OCI-LY1 (cell line): Measurements from ENCODE around the gene PRKG1.

ENCODE experiments used
- H2AFZ ChIP-seq: fragments of 200-600 bp; sonication (generic), shearing (Covaris generic); 2 replicates; pipeline ENCODE4 v1.6.0; 2014; ENCODE audit warnings: antibody characterized with exemption, mild to moderate bottlenecking, low read length
- H3F3A ChIP-seq: fragments of 200-600 bp; sonication (generic), shearing (Covaris generic); 2 replicates; pipeline ENCODE4 v1.6.0; 2014; ENCODE audit warnings: mild to moderate bottlenecking, antibody characterized with exemption, low read length, moderate library complexity; ENCODE audit not compliant: insufficient read depth
- H3K27ac ChIP-seq: fragments of 200-600 bp; sonication (generic); 2 replicates; pipeline ENCODE4 v1.5.1; 2014; ENCODE audit warnings: low read length, mixed run types, mild to moderate bottlenecking, low read depth; ENCODE audit not compliant: poor library complexity, severe bottlenecking
- H3K27me3 ChIP-seq: fragments of 200-600 bp; sonication (generic); 2 replicates; pipeline ENCODE4 v1.6.0; 2014; ENCODE audit warnings: antibody characterized with exemption, mild to moderate bottlenecking, low read length, moderate library complexity; ENCODE audit not compliant: insufficient read depth
- H3K36me3 ChIP-seq: fragments of 200-600 bp; sonication (generic); 2 replicates; pipeline ENCODE4 v1.6.1; 2014; ENCODE audit warnings: mild to moderate bottlenecking, antibody characterized with exemption, low read length, moderate library complexity, mixed read lengths; ENCODE audit not compliant: insufficient read depth
- H3K4me1 ChIP-seq: fragments of 200-600 bp; sonication (generic); 2 replicates; pipeline ENCODE4 v1.5.1; 2014; ENCODE audit warnings: mild to moderate bottlenecking, low read length, moderate library complexity; ENCODE audit not compliant: insufficient read depth, severe bottlenecking
- H3K4me2 ChIP-seq: fragments of 200-600 bp; sonication (generic), shearing (Covaris generic); 2 replicates; pipeline ENCODE4 v1.6.1; 2014; ENCODE audit warnings: low read length
- H3K4me3 ChIP-seq: fragments of 200-600 bp; sonication (generic); 2 replicates; pipeline ENCODE4 v1.5.1; 2014; ENCODE audit warnings: low read length, low read depth, mild to moderate bottlenecking, mixed read lengths; ENCODE audit not compliant: poor library complexity, severe bottlenecking
- H3K79me2 ChIP-seq: fragments of 200-600 bp; shearing (Covaris generic); 2 replicates; pipeline ENCODE4 v1.6.1; 2016; ENCODE audit warnings: mixed run types, low read length, mixed read lengths; ENCODE audit not compliant: insufficient read depth
- H3K9ac ChIP-seq: fragments of 200-600 bp; sonication (generic), shearing (Covaris generic); 2 replicates; pipeline ENCODE4 v1.6.1; 2014; ENCODE audit warnings: mild to moderate bottlenecking, low read length, mixed read lengths
- H3K9me2 ChIP-seq: fragments of 200-600 bp; sonication (generic), shearing (Covaris generic); 2 replicates; pipeline ENCODE4 v1.6.1; 2014; ENCODE audit warnings: low read depth, mild to moderate bottlenecking, low read length, mixed read lengths
- H3K9me3 ChIP-seq: fragments of 200-600 bp; shearing (Covaris generic); 2 replicates; pipeline ENCODE4 v1.6.1; 2014; ENCODE audit warnings: low read length, mixed read lengths
- H4K20me1 ChIP-seq: fragments of 200-600 bp; sonication (generic), shearing (Covaris generic); 2 replicates; pipeline ENCODE4 v1.6.0; 2016; ENCODE audit warnings: mild to moderate bottlenecking, low read length; ENCODE audit not compliant: insufficient read depth
- EZH2 ChIP-seq: fragments of 200-600 bp; sonication (generic), shearing (Covaris generic); IDR thresholded peaks from 2 replicates; pipeline ENCODE4 v1.8.0; 2017; ENCODE audit warnings: borderline replicate concordance, mixed run types, mild to moderate bottlenecking, antibody characterized with exemption, low read length, moderate library complexity, mixed read lengths
- TF ChIP-seq, protein P1 (sequence below): fragments of 200-600 bp; sonication (generic), shearing (Covaris generic); IDR thresholded peaks from 2 replicates; pipeline ENCODE4 v1.5.1; 2017; ENCODE audit warnings: mild to moderate bottlenecking, antibody characterized with exemption, low read length, moderate library complexity, mixed read lengths

The PRKG1 gene

DNA sequence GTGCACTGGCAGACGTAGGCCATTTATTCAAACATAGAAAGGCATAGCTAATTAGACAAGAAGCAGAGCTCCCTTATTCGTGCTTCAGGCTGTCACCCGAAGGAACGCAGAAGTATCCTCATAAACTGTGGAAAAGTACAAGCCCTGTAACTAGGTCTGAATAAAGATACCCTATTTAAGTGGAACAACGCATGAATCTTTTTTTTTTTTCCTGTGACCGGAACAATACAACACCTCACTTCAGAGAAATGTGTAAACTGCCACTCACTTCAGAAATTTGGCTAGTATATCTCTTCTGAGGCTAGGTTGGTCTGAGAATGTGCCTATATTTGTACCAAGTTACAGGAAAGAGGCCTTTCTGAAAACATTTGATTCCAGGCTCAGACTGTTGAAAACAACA lies 633.1 kb downstream of the PRKG1 start:
- Histone ChIP-seq H3K4me3 (no peak overlapping the region), H3K79me2 (no peaks in the 10 kb centered on the region), H3K4me1 (no peaks in the 10 kb centered on the region), H3K4me2 (no peak overlapping the region), H3K9me2 (no peaks in the 10 kb centered on the region), H3K9ac (no peak overlapping the region), H3K9me3 (no peaks in the 10 kb centered on the region), H4K20me1 (no peaks in the 10 kb centered on the region), H3K27ac (no peak overlapping the region), H2AFZ (no peak overlapping the region), H3K36me3 (no peaks in the 10 kb centered on the region), H3F3A (no peaks in the 10 kb centered on the region), H3K27me3 (no peaks in the 10 kb centered on the region)
- no peak for TF ChIP-seq EZH2
- TF ChIP-seq, protein P1, sequence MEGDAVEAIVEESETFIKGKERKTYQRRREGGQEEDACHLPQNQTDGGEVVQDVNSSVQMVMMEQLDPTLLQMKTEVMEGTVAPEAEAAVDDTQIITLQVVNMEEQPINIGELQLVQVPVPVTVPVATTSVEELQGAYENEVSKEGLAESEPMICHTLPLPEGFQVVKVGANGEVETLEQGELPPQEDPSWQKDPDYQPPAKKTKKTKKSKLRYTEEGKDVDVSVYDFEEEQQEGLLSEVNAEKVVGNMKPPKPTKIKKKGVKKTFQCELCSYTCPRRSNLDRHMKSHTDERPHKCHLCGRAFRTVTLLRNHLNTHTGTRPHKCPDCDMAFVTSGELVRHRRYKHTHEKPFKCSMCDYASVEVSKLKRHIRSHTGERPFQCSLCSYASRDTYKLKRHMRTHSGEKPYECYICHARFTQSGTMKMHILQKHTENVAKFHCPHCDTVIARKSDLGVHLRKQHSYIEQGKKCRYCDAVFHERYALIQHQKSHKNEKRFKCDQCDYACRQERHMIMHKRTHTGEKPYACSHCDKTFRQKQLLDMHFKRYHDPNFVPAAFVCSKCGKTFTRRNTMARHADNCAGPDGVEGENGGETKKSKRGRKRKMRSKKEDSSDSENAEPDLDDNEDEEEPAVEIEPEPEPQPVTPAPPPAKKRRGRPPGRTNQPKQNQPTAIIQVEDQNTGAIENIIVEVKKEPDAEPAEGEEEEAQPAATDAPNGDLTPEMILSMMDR: no peak

DNA sequence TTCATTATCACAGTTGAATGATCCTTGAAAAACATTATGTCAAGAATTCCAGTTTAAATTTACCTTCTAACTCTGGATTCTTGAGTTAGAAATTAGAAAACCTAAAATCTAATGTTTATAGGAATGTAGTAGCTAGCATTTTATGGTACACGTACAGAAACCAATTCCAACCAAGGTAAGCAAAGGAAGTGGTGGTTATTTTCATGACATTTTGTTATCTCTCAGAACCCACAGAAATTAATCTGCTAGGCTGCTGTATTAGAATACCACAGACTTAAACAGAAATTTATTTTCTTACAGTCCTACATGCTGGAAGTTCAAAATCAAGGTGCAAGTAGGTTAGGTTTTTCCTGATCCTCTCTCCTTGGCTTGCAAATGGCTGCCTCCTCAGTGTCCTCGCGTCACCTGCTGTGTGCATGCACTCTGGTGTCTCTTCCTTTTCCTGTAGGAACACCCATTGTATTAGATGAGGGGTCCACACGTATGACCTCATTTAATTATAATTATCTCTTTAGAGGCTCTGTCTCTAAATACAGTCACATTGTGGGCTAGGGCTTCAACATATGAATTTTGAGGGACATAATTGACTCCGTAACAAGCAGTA lies 633.6 kb downstream of the PRKG1 start:
- H3K27me3 ChIP-seq: no peaks in the 10 kb centered on the region
- no peak overlapping the region for H3K9ac ChIP-seq
- H3K36me3 ChIP-seq: no peaks in the 10 kb centered on the region
- no peak for TF ChIP-seq EZH2
- TF ChIP-seq, protein P1: no peak
- no peaks in the 10 kb centered on the region for H3K9me3 ChIP-seq
- no peaks in the 10 kb centered on the region for H3F3A ChIP-seq
- H3K4me1 ChIP-seq: no peaks in the 10 kb centered on the region
- H3K27ac ChIP-seq: no peak overlapping the region
- no peak overlapping the region for H3K4me2 ChIP-seq
- no peaks in the 10 kb centered on the region for H4K20me1 ChIP-seq
- H3K79me2 ChIP-seq: no peaks in the 10 kb centered on the region
- no peak overlapping the region for H3K4me3 ChIP-seq
- H2AFZ ChIP-seq: no peak overlapping the region
- H3K9me2 ChIP-seq: no peaks in the 10 kb centered on the region

DNA sequence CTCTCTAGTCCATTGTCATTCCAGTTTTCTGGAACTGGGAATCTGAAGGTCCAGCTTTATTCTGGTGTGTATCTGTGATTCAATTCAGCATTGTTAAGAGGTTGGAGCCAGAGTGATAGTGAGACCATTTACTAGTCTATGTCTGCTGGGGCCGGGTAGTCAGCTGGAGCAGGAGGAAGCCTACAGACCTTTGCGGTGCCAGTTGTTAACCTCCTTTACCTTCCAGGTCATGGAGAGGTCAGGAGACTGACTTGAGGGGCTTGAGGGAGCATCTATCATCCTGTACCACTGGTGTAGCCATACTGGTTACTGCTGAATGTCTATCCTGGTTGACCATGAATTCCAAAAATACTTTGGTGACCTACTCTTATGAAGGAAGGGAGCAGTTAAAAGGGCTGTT lies 634.3 kb downstream of the PRKG1 start:
- Histone ChIP-seq H3K9me2 (no peaks in the 10 kb centered on the region), H3K36me3 (no peaks in the 10 kb centered on the region), H3F3A (no peaks in the 10 kb centered on the region), H3K4me1 (no peaks in the 10 kb centered on the region), H3K27ac (no peak overlapping the region), H3K4me3 (no peak overlapping the region), H3K79me2 (no peaks in the 10 kb centered on the region), H3K9ac (no peak overlapping the region), H3K27me3 (no peaks in the 10 kb centered on the region), H2AFZ (no peak overlapping the region), H4K20me1 (no peaks in the 10 kb centered on the region), H3K4me2 (no peak overlapping the region), H3K9me3 (no peaks in the 10 kb centered on the region)
- TF ChIP-seq, protein P1: no peak
- TF ChIP-seq EZH2: no peak
